Renal cortical epithelial cell (primary cell): Measurements from ENCODE around the gene EIF1. TPM values are rescaled to one million over a fixed set of nuclear protein-coding genes. Genes with fewer than 3 reads are reported as not detected.
A peak's percentile ranks its signal among the peaks of the same experiment; 100 is the strongest.
"Not testable (repeated sequence)": the region's sequence is repeated elsewhere in the genome, so short reads cannot be mapped to it uniquely, and the experiment has no call there.

Source experiments
- DNase-seq: peaks from one replicate; pipeline ENCODE4 v3.0.0-alpha.2; 2011; ENCODE audit warnings: low read depth
- total RNA-seq: library from RNA; depleted of rRNA; stranded (reverse); fragments of >200 nt; gene quantifications from 2 replicates; pipeline ENCODE4 v1.2.3, GENCODE V29; 2014

EIF1 gene
- total RNA-seq, 1 donor from 2014 or later, result 499 TPM

GRCh38 chr17:41700843-41701242 is 12.2 kb downstream of the EIF1 start:
- DNase-seq, result not testable (repeated sequence)

- no peak for DNase-seq
Measured at GRCh38 chr17:41702712-41703111, 14.0 kb downstream of the EIF1 start.

DNA sequence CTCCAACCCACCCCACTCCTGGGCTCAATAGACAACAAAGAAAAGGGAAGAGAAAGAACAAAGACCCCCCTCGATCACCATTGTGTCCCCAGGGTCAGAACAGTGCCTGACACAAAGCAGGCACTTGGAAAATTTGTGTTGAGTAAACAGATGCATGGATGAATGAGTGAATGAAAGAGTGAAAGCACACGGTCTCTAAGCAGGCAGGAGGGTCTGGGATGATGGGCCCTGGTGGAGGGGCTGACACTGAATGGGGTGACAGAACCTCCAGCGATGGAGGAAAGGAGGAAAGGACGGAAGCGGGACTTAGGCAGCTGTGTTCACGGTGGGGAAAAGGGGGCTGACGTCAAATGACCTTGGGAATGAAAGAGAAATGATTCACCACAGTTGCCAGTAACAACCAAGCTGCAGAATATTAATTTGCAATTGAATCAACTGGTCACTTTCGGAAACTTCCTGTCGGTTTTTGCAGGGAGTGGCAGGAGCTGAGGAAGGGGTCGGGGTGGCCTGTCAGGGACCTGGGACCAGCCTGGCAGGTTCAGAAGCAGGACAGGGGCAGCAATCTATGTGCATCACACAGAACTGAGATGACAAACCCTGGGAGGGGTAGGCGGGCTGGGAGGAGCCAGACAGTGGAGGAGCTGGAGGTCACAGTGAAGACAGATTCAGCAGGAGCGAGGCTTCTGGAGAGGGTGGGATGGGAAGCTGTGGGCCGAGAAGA is 16.7 kb downstream of the EIF1 start:
- DNase-seq, result peak; percentile 65

DNA sequence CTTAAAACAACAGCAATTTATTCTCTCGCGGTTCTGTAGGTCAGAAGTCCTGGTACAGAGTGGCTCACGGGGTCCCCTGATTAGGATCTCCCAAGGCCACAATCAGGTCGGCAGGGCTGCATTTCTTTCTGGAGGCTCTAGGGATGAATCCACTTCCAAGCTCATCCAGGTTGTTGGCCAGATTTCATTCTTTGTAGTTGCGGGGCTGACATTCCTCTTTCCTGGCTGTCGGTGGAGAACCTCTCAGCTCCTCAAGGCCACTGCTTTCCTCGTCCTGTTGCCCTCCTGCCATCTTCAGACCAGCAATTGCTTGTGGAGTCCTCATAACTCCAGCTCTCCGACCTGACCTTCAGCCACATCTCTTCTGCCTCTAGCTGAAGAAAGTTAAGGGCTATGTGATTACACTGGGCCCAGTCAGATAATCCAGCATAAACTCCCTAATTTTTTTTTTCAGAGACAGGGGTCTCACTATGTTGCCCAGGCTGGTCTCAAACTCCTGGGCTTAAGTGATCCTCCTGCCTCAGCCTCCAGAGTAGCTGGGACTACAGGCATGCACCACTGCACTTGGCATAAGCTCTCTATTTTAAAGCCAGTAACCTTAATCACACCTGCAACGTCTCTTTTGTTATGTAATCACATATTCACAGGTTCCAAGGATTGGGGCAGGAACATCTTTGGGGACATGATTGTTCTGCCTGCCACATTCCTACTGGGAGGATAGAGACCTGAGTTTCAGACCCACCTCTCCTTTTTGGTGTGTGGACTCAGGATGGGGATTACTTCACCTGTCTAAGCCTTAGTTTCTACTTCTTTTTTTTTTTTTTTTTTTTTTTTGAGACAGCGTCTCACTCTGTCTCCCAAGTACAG is 19.4 kb downstream of the EIF1 start:
- DNase-seq, result no peak

- peak; percentile 97 for DNase-seq
Measured at GRCh38 chr17:41710472-41711090, 21.9 kb downstream of the EIF1 start.

DNA sequence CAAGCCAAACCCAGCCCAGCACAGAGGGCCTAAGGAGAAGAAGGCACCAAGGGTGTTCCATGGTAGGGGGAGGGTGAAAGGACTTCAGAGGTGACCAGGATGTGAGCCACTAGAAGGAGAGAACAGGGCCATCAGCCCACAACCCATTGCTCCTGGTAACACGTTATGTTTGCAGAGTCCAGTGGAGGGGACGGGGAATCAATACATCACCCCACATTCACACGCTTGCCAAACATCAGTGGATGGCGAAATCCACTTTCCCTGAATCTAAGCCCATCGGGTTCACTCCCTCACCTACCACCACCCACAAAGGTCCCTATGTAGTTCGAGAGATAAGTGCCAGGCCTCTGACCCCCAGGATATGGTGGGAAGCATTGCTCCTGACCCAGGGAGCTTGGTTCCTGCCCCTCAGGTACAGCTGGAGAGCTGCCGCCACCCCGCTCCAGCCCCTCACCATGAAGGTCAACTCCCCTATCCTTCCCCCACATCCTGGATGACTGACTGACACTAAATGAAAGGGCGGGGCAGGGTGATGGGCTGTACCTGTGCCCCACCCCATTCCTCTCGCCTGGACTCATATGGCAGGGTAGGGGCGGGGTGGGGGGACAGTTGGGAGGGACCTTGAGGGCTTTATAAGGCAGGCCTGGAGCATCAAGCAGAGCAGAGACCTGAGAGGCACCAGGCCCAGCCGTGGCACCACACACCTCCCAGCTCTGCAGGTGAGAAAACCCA is 23.1 kb downstream of the EIF1 start, which contains the start of gene GAST:
GAST (plus strand) TSS at position 663 of the 732 bp plus-strand sequence. CDS start 3,106 bp downstream, outside the sequence.
- DNase-seq, result no peak

DNA sequence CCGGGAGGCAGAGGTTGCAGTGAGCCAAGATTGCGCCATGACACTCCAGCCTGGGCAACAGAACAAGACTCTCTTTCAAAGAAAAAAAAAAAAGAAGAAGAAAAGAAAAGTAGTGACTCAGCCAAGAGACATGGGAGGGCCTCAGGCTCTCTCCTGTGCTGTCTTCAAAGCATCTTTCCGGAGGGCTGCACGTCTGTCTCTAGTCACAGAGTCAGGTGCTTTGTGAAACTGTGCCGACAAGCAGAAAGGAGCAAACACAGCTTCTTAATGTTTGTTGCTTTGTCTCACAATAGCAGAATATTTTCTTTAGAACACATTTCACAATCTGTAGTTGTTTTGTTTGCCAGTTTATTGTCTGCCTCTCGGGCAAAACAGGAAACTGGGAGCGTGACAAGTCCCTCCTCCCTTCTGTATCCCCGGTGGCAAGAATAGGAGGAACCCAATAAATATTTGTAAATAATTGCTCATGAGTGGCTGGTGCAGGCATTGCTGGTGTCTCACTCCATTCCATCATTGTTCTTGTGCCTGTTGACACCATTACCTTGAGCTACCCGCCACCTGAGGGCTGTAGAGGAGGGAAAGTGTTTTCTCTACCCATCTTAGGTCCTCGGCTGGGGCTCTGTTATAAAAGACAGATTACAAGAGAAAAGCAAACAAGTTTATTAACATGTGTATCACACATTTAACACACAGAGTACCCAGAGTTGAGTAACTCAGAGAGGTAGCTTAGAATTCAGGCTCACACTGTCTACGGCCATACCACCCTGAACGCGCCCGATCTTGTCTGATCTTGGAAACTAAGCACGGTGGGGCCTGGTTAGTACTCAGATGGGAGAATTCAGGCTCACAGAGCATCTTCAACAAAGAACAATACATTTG is 29.0 kb downstream of the EIF1 start:
- peak; percentile 91 for DNase-seq

DNA sequence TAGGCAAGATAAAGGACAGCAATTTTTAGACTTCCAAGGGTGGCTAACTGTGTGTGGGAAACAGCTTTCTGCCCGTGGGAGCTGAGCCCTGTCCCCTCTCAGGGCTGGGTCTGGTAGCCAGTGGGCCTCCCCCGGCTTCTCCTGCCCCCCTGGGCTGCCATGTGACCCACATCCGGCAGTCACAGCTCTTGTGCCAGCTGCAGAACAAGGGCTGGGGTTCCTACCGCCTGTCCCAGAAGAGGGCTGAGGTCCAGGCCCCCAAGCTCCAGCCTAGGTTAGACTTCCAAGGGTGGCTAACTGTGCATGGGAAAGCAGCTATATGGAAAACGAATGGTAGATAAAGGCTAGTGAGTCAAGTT is 29.6 kb downstream of the EIF1 start:
- DNase-seq, result no peak

- no peak for DNase-seq
Measured at GRCh38 chr17:41722231-41722630, 33.5 kb downstream of the EIF1 start.

DNA sequence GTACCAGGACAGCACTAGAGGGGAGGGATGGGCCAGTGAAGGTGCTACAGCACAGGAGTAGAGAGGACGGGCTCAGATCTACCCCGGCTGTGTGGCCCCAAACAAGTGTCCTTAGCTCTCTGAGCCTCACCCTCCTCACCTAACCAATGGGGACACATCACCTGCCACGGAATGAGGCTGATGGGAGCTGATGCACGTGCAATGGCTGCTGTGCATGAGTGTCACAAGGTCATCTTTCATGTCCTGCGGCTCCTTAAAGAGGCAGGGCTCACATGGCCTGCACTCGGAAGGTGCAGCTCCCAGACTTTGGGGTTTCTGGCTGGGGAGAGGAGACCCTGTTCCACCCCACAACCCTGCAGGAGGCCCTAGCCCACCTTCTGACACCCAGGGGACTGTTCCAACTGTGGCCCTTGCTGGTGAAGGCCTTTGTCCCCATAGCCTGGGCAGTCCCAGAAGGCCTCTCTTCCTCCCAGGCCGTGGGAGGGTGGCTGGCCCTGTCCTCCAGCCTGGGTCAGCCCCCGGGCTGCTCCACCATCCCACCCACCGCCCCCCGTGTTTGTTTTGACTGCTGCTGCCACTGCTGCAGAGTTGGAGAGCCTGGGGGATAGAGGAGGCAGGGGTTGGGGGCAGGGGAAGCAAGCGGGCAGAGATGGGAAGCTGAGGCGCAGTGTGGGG is 35.3 kb downstream of the EIF1 start:
- DNase-seq, result no peak

- no peak for DNase-seq
Measured at GRCh38 chr17:41724476-41725050, 35.9 kb downstream of the EIF1 start.

DNA sequence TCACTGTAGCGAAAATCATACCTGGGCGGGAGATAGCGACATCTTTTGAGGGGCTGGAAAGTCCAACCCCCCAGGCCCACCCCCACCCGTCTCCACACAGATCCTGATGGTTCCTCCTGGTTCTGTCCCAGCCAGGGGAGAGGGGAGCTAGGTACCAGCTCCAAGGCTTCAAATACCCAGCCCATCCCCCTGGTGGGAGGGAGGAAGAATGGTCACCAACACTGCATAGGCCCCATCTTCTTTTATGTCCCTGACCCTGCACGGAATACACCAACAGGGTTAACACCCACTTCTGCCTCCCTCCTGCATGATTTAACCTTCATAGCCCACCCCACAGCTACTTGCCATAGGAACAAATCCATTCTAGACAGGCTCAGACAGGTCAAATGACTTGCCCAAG is 36.4 kb downstream of the EIF1 start:
- no peak for DNase-seq

- DNase-seq, result no peak
Measured at GRCh38 chr17:41728056-41728455, 39.4 kb downstream of the EIF1 start.

- DNase-seq, result no peak
Measured at GRCh38 chr17:41730479-41730878, 41.8 kb downstream of the EIF1 start.

- no peak for DNase-seq
Measured at GRCh38 chr17:41731836-41732235, 43.2 kb downstream of the EIF1 start.

- DNase-seq, result no peak
Measured at GRCh38 chr17:41733348-41734138, 44.9 kb downstream of the EIF1 start.

- DNase-seq, result no peak
Measured at GRCh38 chr17:41734139-41734948, 45.7 kb downstream of the EIF1 start, which contains the start of gene HAP1. TSS of gene HAP1 (minus strand) at chr17:41734643. CDS start at chr17:41734634, 9 bp downstream.

GRCh38 chr17:41734949-41735313 is 46.2 kb downstream of the EIF1 start:
- no peak for DNase-seq
